ENCODE results near the gene SLC16A14.

DNA sequence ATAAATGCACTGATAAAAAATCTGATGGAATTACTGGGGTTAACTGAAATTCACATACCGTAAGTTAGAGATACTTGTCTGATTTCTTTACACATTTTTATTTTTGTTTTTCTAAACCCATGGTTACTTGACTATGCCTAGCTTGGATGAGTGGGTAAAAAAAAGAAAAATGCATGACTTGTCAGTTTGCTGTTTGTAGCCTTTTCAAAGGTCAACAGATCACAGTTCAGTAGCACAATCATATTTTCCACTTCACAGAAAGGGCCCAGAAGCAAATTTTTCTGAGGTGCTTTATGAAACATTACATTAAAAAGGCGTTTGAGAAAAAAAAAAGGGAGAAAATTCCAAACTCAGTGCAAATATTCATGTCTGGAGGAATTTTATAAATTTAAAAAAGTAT is 16.4 kb downstream of the SLC16A14 start:
- TF ChIP-seq, protein P1, sequence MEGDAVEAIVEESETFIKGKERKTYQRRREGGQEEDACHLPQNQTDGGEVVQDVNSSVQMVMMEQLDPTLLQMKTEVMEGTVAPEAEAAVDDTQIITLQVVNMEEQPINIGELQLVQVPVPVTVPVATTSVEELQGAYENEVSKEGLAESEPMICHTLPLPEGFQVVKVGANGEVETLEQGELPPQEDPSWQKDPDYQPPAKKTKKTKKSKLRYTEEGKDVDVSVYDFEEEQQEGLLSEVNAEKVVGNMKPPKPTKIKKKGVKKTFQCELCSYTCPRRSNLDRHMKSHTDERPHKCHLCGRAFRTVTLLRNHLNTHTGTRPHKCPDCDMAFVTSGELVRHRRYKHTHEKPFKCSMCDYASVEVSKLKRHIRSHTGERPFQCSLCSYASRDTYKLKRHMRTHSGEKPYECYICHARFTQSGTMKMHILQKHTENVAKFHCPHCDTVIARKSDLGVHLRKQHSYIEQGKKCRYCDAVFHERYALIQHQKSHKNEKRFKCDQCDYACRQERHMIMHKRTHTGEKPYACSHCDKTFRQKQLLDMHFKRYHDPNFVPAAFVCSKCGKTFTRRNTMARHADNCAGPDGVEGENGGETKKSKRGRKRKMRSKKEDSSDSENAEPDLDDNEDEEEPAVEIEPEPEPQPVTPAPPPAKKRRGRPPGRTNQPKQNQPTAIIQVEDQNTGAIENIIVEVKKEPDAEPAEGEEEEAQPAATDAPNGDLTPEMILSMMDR (IDR thresholded peaks at IDR 0.05; ENCODE audit: control extremely low read depth in 1 of 3, insufficient read depth in 1 of 3, low read depth in 1 of 3, low read length in 3 of 3), result no peak
- TF ChIP-seq EZH2 (IDR thresholded peaks at IDR 0.05; ENCODE audit: low read depth, low read length, severe bottlenecking) (no peak), POLR2AphosphoS5 (IDR thresholded peaks at IDR 0.05; ENCODE audit: low read depth, low read length) (no peak), ZNF274 (IDR thresholded peaks at IDR 0.05; ENCODE audit: borderline replicate concordance, extremely low read depth, low read length) (no peak), TAF1 (IDR thresholded peaks at IDR 0.05; ENCODE audit: low read depth, low read length) (no peak)
